ENCODE measurements around the gene GIMAP4.
"Not testable (repeated sequence)": the region's sequence is repeated elsewhere in the genome, so short reads cannot be mapped to it uniquely, and the experiment has no call there.

GRCh38 chr7:150615221-150615755 is 48.1 kb downstream of the GIMAP4 start:
- not testable (repeated sequence) for TF ChIP-seq PATZ1, TCF4, PPARA (CRISPR knock-in tag; IDR thresholded peaks at IDR 0.05; ENCODE audit: borderline replicate concordance)
